HepG2 (cell line): Measurements from ENCODE around the gene SDF2. TPM values are rescaled to one million over a fixed set of nuclear protein-coding genes. Genes with fewer than 3 reads are reported as not detected.

Source experiments
- GATAD2A ChIP-seq: IDR thresholded peaks from 2 replicates; pipeline ENCODE4 v1.6.1; 2016
- SETDB1 ChIP-seq: sonication (generic); formaldehyde crosslinking; IDR thresholded peaks from 2 replicates; pipeline ENCODE4 v1.5.1; 2020; ENCODE audit warnings: missing genetic modification reagents, mild to moderate bottlenecking, borderline replicate concordance
- SRY ChIP-seq: sonication (generic); formaldehyde crosslinking; IDR thresholded peaks from 2 replicates; pipeline ENCODE4 v1.8.0; 2022; ENCODE audit warnings: mild to moderate bottlenecking, missing genetic modification reagents
- TRIM24 ChIP-seq: sonication (generic); formaldehyde crosslinking; IDR thresholded peaks from 2 replicates; pipeline ENCODE4 v1.8.0; 2022; ENCODE audit warnings: mild to moderate bottlenecking, missing genetic modification reagents
- YEATS2 ChIP-seq: sonication (generic); formaldehyde crosslinking; IDR thresholded peaks from 2 replicates; pipeline ENCODE4 v1.4.0; 2020; ENCODE audit warnings: missing genetic modification reagents, borderline replicate concordance
- ZNF317 ChIP-seq: sonication (generic); formaldehyde crosslinking; IDR thresholded peaks from 2 replicates; pipeline ENCODE4 v1.5.0; 2020; ENCODE audit warnings: mild to moderate bottlenecking, missing genetic modification reagents
- ZNF326 ChIP-seq: sonication (generic); formaldehyde crosslinking; IDR thresholded peaks from 2 replicates; pipeline ENCODE4 v1.4.0; 2020; ENCODE audit warnings: missing genetic modification reagents, borderline replicate concordance
- ZNF354B ChIP-seq: sonication (generic); formaldehyde crosslinking; IDR thresholded peaks from 2 replicates; pipeline ENCODE4 v1.8.0; 2022; ENCODE audit warnings: mild to moderate bottlenecking, missing genetic modification reagents
- ZNF775 ChIP-seq: sonication (generic); formaldehyde crosslinking; IDR thresholded peaks from 2 replicates; pipeline ENCODE4 v1.4.0; 2020; ENCODE audit warnings: missing genetic modification reagents, mild to moderate bottlenecking, moderate library complexity, borderline replicate concordance
- ZNF781 ChIP-seq: sonication (generic); formaldehyde crosslinking; IDR thresholded peaks from 2 replicates; pipeline ENCODE4 v1.5.1; 2020; ENCODE audit warnings: borderline replicate concordance, mild to moderate bottlenecking, missing genetic modification reagents; ENCODE audit errors: not compliant biosample characterization
- ZNF878 ChIP-seq: sonication (generic); formaldehyde crosslinking; IDR thresholded peaks from 2 replicates; pipeline ENCODE4 v1.8.1; 2023; ENCODE audit warnings: mild to moderate bottlenecking, missing genetic modification reagents, moderate library complexity
- polyA plus RNA-seq, 8 experiments: library from polyadenylated mRNA; depleted of rRNA in 3 of 8; stranded (reverse) in 7 of 8; unstranded in 1 of 8; fragments of >200 nt; fragmentation: Illumina TruSeq in 4 of 8; extraction: Trizol in 4 of 8; gene quantifications; 2 replicates each; pipeline versions ENCODE4 v1.2.1 to v1.2.3, GENCODE V29; 2011 to 2016; ENCODE audit warnings: low read depth in 4 of 8, missing spikeins in 1 of 8, mixed read lengths in 1 of 8; ENCODE audit not compliant: insufficient read depth in 1 of 8
- total RNA-seq, 5 experiments: library from RNA; depleted of rRNA; stranded (reverse); fragments of >200 nt; fragmentation: Illumina TruSeq; extraction: Trizol; gene quantifications; 2 replicates each; pipeline ENCODE4 v1.2.3, GENCODE V29; 2016; ENCODE audit warnings: low read depth in 1 of 5
- TF ChIP-seq, protein P1 (sequence below): sonication (generic); formaldehyde crosslinking; IDR thresholded peaks from 2 replicates; pipeline ENCODE4; 2020; ENCODE audit warnings: missing genetic modification reagents, mild to moderate bottlenecking, borderline replicate concordance
- TF ChIP-seq, protein P2 (sequence below), 2 experiments: IDR thresholded peaks; 2 replicates each; pipeline ENCODE4 v1.6.1; 2011 to 2012; ENCODE audit warnings: low read length in 2 of 2, borderline replicate concordance in 1 of 2, low read depth in 1 of 2, mild to moderate bottlenecking in 1 of 2, moderate library complexity in 1 of 2
- TF ChIP-seq, protein P3 (sequence below): IDR thresholded peaks from 2 replicates; pipeline ENCODE4 v1.6.1; 2012; ENCODE audit warnings: low read depth, low read length, improper control_type of control experiment
- TF ChIP-seq, protein P4 (sequence below): sonication (generic); formaldehyde crosslinking; IDR thresholded peaks from 2 replicates; pipeline ENCODE4 v1.4.0; 2020; ENCODE audit warnings: missing genetic modification reagents
- TF ChIP-seq, protein P5 (sequence below), 2 experiments: fragments of 450-650 bp in 1 of 2; sonication (generic) in 1 of 2; formaldehyde crosslinking; IDR thresholded peaks; 2 replicates each; pipeline versions ENCODE4 v1.5.0 to v1.8.0; 2020 to 2022; ENCODE audit warnings: mild to moderate bottlenecking in 1 of 2, missing genetic modification reagents in 1 of 2

The SDF2 gene
- total and polyA plus RNA-seq, 2 of the 13 experiments (the other 11 are each of a cell fraction or from before 2014, with no cell fraction given): 58.2 to 58.4 TPM

DNA sequence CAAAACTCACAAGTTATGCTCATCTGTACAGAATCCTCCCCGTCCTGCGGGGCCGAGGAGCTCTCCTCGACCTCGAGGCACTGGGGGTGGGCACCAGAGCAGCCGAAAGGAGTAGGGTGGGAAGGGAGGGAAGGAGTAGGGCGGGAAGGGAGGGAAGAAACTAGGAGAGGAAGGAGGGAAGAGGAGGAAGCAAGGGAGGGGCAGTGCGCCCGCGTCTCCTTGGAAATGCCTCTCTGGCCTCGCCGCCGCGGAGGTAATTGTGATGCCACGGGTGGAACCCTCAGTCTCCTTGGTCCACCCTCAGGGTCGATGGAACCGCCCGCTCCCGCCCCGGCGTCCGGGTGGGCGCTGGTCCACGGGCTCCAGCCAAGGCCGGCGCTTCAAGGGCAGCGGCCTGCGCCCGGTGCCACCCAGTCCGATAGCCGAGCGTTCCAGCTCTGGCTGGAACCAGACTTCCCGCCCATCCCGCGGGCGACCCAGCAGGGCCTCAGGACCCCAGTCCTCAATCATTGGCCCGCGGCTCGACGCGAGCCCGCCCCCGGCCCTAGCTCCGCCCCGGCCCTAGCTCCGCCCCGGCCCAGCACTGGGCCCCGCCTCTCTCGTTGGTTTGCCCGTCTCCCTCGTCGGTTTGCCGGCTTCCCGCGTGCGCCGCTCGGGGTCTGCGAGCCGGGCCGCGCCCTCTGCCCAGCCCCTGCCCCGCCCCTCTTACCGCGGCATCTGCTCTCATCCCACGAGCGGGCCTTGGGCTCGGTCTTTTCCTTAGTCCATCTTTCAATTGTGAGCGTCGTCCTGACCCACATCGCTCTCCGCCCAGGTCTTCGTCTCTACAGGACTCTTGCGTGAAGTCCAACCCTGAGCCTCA, 49.4 kb upstream of the SDF2 start (continued):
- TF ChIP-seq, protein P1, sequence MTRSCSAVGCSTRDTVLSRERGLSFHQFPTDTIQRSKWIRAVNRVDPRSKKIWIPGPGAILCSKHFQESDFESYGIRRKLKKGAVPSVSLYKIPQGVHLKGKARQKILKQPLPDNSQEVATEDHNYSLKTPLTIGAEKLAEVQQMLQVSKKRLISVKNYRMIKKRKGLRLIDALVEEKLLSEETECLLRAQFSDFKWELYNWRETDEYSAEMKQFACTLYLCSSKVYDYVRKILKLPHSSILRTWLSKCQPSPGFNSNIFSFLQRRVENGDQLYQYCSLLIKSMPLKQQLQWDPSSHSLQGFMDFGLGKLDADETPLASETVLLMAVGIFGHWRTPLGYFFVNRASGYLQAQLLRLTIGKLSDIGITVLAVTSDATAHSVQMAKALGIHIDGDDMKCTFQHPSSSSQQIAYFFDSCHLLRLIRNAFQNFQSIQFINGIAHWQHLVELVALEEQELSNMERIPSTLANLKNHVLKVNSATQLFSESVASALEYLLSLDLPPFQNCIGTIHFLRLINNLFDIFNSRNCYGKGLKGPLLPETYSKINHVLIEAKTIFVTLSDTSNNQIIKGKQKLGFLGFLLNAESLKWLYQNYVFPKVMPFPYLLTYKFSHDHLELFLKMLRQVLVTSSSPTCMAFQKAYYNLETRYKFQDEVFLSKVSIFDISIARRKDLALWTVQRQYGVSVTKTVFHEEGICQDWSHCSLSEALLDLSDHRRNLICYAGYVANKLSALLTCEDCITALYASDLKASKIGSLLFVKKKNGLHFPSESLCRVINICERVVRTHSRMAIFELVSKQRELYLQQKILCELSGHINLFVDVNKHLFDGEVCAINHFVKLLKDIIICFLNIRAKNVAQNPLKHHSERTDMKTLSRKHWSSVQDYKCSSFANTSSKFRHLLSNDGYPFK (CRISPR knock-in tag): no peak
- TF ChIP-seq ZNF326 (CRISPR knock-in tag) (no peak), ZNF317 (no peak), SETDB1 (CRISPR knock-in tag) (no peak), ZNF878 (CRISPR knock-in tag) (no peak), ZNF781 (CRISPR knock-in tag) (no peak), SRY (CRISPR knock-in tag) (no peak; the same call in 1 of the 2 replicates), TRIM24 (CRISPR knock-in tag) (no peak), GATAD2A (CRISPR knock-in tag) (no peak), YEATS2 (CRISPR knock-in tag) (peak; percentile 27; the same call in 1 of the 2 replicates), ZNF775 (CRISPR knock-in tag) (no peak), ZNF354B (CRISPR knock-in tag) (no peak; the same call in 1 of the 2 replicates)
- TF ChIP-seq, protein P2, sequence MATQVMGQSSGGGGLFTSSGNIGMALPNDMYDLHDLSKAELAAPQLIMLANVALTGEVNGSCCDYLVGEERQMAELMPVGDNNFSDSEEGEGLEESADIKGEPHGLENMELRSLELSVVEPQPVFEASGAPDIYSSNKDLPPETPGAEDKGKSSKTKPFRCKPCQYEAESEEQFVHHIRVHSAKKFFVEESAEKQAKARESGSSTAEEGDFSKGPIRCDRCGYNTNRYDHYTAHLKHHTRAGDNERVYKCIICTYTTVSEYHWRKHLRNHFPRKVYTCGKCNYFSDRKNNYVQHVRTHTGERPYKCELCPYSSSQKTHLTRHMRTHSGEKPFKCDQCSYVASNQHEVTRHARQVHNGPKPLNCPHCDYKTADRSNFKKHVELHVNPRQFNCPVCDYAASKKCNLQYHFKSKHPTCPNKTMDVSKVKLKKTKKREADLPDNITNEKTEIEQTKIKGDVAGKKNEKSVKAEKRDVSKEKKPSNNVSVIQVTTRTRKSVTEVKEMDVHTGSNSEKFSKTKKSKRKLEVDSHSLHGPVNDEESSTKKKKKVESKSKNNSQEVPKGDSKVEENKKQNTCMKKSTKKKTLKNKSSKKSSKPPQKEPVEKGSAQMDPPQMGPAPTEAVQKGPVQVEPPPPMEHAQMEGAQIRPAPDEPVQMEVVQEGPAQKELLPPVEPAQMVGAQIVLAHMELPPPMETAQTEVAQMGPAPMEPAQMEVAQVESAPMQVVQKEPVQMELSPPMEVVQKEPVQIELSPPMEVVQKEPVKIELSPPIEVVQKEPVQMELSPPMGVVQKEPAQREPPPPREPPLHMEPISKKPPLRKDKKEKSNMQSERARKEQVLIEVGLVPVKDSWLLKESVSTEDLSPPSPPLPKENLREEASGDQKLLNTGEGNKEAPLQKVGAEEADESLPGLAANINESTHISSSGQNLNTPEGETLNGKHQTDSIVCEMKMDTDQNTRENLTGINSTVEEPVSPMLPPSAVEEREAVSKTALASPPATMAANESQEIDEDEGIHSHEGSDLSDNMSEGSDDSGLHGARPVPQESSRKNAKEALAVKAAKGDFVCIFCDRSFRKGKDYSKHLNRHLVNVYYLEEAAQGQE (IDR thresholded peaks at IDR 0.05; ENCODE audit: borderline replicate concordance in 1 of 2, low read depth in 1 of 2, low read length in 2 of 2): peak in 1 of 2 experiments; percentile 72; a peak in 1 of 4 replicates
- TF ChIP-seq, protein P3, sequence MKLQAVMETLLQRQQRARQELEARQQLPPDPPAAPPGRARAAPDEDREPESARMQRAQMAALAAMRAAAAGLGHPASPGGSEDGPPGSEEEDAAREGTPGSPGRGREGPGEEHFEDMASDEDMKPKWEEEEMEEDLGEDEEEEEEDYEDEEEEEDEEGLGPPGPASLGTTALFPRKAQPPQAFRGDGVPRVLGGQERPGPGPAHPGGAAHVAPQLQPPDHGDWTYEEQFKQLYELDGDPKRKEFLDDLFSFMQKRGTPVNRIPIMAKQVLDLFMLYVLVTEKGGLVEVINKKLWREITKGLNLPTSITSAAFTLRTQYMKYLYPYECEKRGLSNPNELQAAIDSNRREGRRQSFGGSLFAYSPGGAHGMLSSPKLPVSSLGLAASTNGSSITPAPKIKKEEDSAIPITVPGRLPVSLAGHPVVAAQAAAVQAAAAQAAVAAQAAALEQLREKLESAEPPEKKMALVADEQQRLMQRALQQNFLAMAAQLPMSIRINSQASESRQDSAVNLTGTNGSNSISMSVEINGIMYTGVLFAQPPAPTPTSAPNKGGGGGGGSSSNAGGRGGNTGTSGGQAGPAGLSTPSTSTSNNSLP: no peak
- TF ChIP-seq, protein P4, sequence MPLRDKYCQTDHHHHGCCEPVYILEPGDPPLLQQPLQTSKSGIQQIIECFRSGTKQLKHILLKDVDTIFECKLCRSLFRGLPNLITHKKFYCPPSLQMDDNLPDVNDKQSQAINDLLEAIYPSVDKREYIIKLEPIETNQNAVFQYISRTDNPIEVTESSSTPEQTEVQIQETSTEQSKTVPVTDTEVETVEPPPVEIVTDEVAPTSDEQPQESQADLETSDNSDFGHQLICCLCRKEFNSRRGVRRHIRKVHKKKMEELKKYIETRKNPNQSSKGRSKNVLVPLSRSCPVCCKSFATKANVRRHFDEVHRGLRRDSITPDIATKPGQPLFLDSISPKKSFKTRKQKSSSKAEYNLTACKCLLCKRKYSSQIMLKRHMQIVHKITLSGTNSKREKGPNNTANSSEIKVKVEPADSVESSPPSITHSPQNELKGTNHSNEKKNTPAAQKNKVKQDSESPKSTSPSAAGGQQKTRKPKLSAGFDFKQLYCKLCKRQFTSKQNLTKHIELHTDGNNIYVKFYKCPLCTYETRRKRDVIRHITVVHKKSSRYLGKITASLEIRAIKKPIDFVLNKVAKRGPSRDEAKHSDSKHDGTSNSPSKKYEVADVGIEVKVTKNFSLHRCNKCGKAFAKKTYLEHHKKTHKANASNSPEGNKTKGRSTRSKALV (CRISPR knock-in tag): peak; percentile 51; the same call in 1 of the 2 replicates
- TF ChIP-seq, protein P5, sequence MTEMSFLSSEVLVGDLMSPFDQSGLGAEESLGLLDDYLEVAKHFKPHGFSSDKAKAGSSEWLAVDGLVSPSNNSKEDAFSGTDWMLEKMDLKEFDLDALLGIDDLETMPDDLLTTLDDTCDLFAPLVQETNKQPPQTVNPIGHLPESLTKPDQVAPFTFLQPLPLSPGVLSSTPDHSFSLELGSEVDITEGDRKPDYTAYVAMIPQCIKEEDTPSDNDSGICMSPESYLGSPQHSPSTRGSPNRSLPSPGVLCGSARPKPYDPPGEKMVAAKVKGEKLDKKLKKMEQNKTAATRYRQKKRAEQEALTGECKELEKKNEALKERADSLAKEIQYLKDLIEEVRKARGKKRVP (CRISPR knock-in tag; IDR thresholded peaks at IDR 0.05): no peak
